ENCODE measurements around the gene EMSY. TPM values are rescaled to one million over a fixed set of nuclear protein-coding genes. Genes with fewer than 3 reads are reported as not detected.

Gene EMSY
- polyA plus RNA-seq, 1 donor from 2014 or later: 25.0 TPM

- H3K27me3 ChIP-seq (ENCODE audit: insufficient read depth, low read depth, low read length): no peaks in the 10 kb centered on the region
Observed at GRCh38 chr11:76554767-76555166, 109.9 kb downstream of the EMSY start.

GRCh38 chr11:76557466-76557865 is 112.6 kb downstream of the EMSY start:
- Histone ChIP-seq H3K9ac (ENCODE audit: low read length) (no peak overlapping the region), H3K4me3 (ENCODE audit: low read length) (no peak overlapping the region), H4K20me1 (ENCODE audit: insufficient read depth) (no peaks in the 10 kb centered on the region), H3K9me2 (ENCODE audit: insufficient read depth, low read length) (no peaks in the 10 kb centered on the region), H3K79me2 (replicated peaks; ENCODE audit: insufficient read depth, low read length) (no peaks in the 10 kb centered on the region), H3K4me2 (ENCODE audit: low read length) (no peak overlapping the region), H3K27ac (ENCODE audit: low read length) (no peak overlapping the region), H3K36me3 (ENCODE audit: insufficient read depth, low read length) (no peaks in the 10 kb centered on the region), H3K9me3 (ENCODE audit: low read length) (peaks cover 6% of the 10 kb centered on the region), H3F3A (ENCODE audit: insufficient read depth, low read length, poor library complexity, severe bottlenecking) (no peaks in the 10 kb centered on the region), H3K27me3 (ENCODE audit: insufficient read depth, low read depth, low read length) (no peaks in the 10 kb centered on the region), H2AFZ (ENCODE audit: low read depth, low read length) (no peak overlapping the region)
- no peak for TF ChIP-seq EP300 (conservative IDR thresholded peaks at IDR 0.05; ENCODE audit: poor library complexity, severe bottlenecking)
- TF ChIP-seq REST (IDR thresholded peaks at IDR 0.05; ENCODE audit: borderline replicate concordance): no peak
- TF ChIP-seq MXI1 (conservative IDR thresholded peaks at IDR 0.05; ENCODE audit: poor library complexity, severe bottlenecking): no peak
- no peak for TF ChIP-seq EZH2 (IDR thresholded peaks at IDR 0.05; ENCODE audit: borderline replicate concordance, insufficient read depth, low read length, poor library complexity, severe bottlenecking)
- no peak for TF ChIP-seq SMC3 (conservative IDR thresholded peaks at IDR 0.05; ENCODE audit: poor library complexity)
- no peak for TF ChIP-seq CTCF (IDR thresholded peaks at IDR 0.05; ENCODE audit: poor library complexity, severe bottlenecking)

More at GRCh38 chr11:76554767-76555166, 109.9 kb downstream of the EMSY start:
- H3K27ac ChIP-seq (ENCODE audit: low read length): no peak overlapping the region
- no peaks in the 10 kb centered on the region for H3K9me2 ChIP-seq (ENCODE audit: insufficient read depth, low read length)
- H3F3A ChIP-seq (ENCODE audit: insufficient read depth, low read length, poor library complexity, severe bottlenecking): no peaks in the 10 kb centered on the region
- no peak for TF ChIP-seq EP300 (conservative IDR thresholded peaks at IDR 0.05; ENCODE audit: poor library complexity, severe bottlenecking)
- no peak for TF ChIP-seq CTCF (IDR thresholded peaks at IDR 0.05; ENCODE audit: poor library complexity, severe bottlenecking)
- TF ChIP-seq REST (IDR thresholded peaks at IDR 0.05; ENCODE audit: borderline replicate concordance): no peak
- TF ChIP-seq TAF1 (IDR thresholded peaks at IDR 0.05; ENCODE audit: low read depth): no peak
- TF ChIP-seq RAD21 (conservative IDR thresholded peaks at IDR 0.05): no peak
- no peak for TF ChIP-seq POLR2AphosphoS5 (IDR thresholded peaks at IDR 0.05)
- no peak for TF ChIP-seq MXI1 (conservative IDR thresholded peaks at IDR 0.05; ENCODE audit: poor library complexity, severe bottlenecking)
- TF ChIP-seq SMC3 (conservative IDR thresholded peaks at IDR 0.05; ENCODE audit: poor library complexity): no peak
- no peak for TF ChIP-seq EZH2 (IDR thresholded peaks at IDR 0.05; ENCODE audit: borderline replicate concordance, insufficient read depth, low read length, poor library complexity, severe bottlenecking)
- no peaks in the 10 kb centered on the region for H4K20me1 ChIP-seq (ENCODE audit: insufficient read depth)
- H3K9ac ChIP-seq (ENCODE audit: low read length): no peak overlapping the region
- no peak overlapping the region for H2AFZ ChIP-seq (ENCODE audit: low read depth, low read length)
- H3K79me2 ChIP-seq (replicated peaks; ENCODE audit: insufficient read depth, low read length): no peaks in the 10 kb centered on the region
- H3K36me3 ChIP-seq (ENCODE audit: insufficient read depth, low read length): no peaks in the 10 kb centered on the region
- no peak overlapping the region for H3K4me2 ChIP-seq (ENCODE audit: low read length)
- H3K4me3 ChIP-seq (ENCODE audit: low read length): no peak overlapping the region
- H3K9me3 ChIP-seq (ENCODE audit: low read length): peaks cover 6% of the 10 kb centered on the region
